Spleen (tissue), 7 donors: Measurements from ENCODE around the gene ABLIM2.

Experiments used
- CTCF ChIP-seq, 11 experiments: fragments of 200-600 bp in 7 of 11; fragments of 450-650 bp in 4 of 11; sonication (generic) in 4 of 11; IDR thresholded peaks in 8 of 11; conservative IDR thresholded peaks in 3 of 11; 1 replicate in 7 of 11; 2 replicates in 4 of 11; pipeline versions ENCODE4 v1.4.0 to v1.8.0; 2016 to 2021; ENCODE audit warnings: antibody characterized with exemption in 11 of 11, inconsistent platforms in 4 of 11, mild to moderate bottlenecking in 1 of 11
- POLR2A ChIP-seq, 3 donors: fragments of 450-650 bp; IDR thresholded peaks; one replicate each; pipeline ENCODE4 v1.5.1; 2017; ENCODE audit warnings: antibody characterized with exemption in 3 of 3, mild to moderate bottlenecking in 1 of 3
- POLR2AphosphoS5 ChIP-seq, 3 donors: sonication (generic); formaldehyde crosslinking; IDR thresholded peaks; one replicate each; pipeline ENCODE4 v1.5.1; 2017; ENCODE audit warnings: antibody characterized with exemption in 3 of 3
- donor health status: DM: no; HTN: no; CAD: no; lungs with moderate emphysema.
- donor health status: DM: no; HTN: no; CAD: no.
- donor health status: DM: no; HTN: no; CAD: no.

- no peak for TF ChIP-seq CTCF (IDR thresholded peaks at IDR 0.05 in 8 of 11, conservative IDR thresholded peaks at IDR 0.05 in 3 of 11)
- no peak for TF ChIP-seq POLR2A (IDR thresholded peaks at IDR 0.05)
- TF ChIP-seq POLR2AphosphoS5 (IDR thresholded peaks at IDR 0.05), result no peak
Measured at GRCh38 chr4:7964459-7964858, 194.2 kb downstream of the ABLIM2 start.
